Lower leg skin (tissue), 3 donors: ENCODE data around the gene HSD17B12.

Experiments
- POLR2A ChIP-seq, 2 donors: fragments of 450-650 bp; IDR thresholded peaks; one replicate each; pipeline ENCODE4 v1.6.1; 2016 to 2017; ENCODE audit warnings: antibody characterized with exemption in 2 of 2, mild to moderate bottlenecking in 1 of 2, moderate library complexity in 1 of 2
- TF ChIP-seq, protein P1 (sequence below), 3 donors: fragments of 450-650 bp; IDR thresholded peaks; one replicate each; pipeline ENCODE4 v1.5.1; 2016; ENCODE audit warnings: antibody characterized with exemption in 3 of 3, mild to moderate bottlenecking in 3 of 3, moderate library complexity in 2 of 3

DNA sequence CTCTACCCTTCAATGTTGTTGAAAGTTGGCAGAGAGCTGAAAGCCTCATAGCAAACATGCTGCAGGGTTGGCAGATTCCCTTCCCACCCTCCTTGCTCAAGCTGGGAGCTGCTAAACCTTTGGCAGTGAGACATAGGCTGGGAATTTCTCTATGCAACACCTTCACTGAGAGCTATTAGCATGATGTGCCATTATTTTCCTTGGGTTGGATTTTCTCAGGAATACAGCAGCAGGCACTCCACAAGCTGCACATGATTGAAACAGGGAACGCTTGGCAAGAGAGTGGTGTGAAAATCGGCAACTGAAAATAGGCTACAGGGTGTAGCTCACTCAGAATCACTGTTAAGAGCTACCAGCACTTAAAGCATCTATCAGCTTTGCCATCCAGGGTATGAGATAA lies 190.5 kb downstream of the HSD17B12 start:
- TF ChIP-seq POLR2A (IDR thresholded peaks at IDR 0.05) = no peak
- TF ChIP-seq, protein P1, sequence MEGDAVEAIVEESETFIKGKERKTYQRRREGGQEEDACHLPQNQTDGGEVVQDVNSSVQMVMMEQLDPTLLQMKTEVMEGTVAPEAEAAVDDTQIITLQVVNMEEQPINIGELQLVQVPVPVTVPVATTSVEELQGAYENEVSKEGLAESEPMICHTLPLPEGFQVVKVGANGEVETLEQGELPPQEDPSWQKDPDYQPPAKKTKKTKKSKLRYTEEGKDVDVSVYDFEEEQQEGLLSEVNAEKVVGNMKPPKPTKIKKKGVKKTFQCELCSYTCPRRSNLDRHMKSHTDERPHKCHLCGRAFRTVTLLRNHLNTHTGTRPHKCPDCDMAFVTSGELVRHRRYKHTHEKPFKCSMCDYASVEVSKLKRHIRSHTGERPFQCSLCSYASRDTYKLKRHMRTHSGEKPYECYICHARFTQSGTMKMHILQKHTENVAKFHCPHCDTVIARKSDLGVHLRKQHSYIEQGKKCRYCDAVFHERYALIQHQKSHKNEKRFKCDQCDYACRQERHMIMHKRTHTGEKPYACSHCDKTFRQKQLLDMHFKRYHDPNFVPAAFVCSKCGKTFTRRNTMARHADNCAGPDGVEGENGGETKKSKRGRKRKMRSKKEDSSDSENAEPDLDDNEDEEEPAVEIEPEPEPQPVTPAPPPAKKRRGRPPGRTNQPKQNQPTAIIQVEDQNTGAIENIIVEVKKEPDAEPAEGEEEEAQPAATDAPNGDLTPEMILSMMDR (IDR thresholded peaks at IDR 0.05) = no peak
